Measurements from ENCODE around the gene FNDC5.
"Not testable (repeated sequence)": the region's sequence is repeated elsewhere in the genome, so short reads cannot be mapped to it uniquely, and the experiment has no call there.

DNA sequence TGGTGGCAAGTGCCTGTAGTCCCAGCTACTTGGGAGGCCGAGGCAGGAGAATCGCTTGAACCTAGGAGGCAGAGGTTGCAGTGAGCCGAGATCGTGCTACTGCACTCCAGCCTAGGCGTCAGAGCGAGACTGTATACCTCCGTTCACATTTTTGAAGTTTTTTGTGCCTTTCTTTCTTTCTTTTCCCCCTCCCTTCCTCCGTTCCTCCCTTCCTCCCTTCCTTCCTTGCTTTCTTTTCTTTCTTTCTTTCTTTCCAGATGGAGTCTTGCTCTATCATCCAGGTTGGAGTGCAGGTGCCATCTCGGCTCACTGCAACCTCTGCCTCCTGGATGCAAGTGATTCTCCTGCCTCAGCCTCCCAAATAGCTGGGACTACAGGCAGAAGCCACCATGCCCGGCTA lies 34.9 kb upstream of the FNDC5 start:
- TF ChIP-seq, protein P1, sequence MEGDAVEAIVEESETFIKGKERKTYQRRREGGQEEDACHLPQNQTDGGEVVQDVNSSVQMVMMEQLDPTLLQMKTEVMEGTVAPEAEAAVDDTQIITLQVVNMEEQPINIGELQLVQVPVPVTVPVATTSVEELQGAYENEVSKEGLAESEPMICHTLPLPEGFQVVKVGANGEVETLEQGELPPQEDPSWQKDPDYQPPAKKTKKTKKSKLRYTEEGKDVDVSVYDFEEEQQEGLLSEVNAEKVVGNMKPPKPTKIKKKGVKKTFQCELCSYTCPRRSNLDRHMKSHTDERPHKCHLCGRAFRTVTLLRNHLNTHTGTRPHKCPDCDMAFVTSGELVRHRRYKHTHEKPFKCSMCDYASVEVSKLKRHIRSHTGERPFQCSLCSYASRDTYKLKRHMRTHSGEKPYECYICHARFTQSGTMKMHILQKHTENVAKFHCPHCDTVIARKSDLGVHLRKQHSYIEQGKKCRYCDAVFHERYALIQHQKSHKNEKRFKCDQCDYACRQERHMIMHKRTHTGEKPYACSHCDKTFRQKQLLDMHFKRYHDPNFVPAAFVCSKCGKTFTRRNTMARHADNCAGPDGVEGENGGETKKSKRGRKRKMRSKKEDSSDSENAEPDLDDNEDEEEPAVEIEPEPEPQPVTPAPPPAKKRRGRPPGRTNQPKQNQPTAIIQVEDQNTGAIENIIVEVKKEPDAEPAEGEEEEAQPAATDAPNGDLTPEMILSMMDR (IDR thresholded peaks at IDR 0.05) = not testable (repeated sequence)
- not testable (repeated sequence) for TF ChIP-seq ZFX (IDR thresholded peaks at IDR 0.05; ENCODE audit: borderline replicate concordance)
